T-cell (primary cell): Measurements from ENCODE around the gene LHX6. TPM values are rescaled to one million over a fixed set of nuclear protein-coding genes. Genes with fewer than 3 reads are reported as not detected.
A peak's percentile ranks its signal among the peaks of the same experiment; 100 is the strongest.

ENCODE experiments used
- ATAC-seq, 4 experiments: fragments of 200-7000 bp in 3 of 4; fragments of 150-1000 bp in 1 of 4; cut with Tn5 transposase; replicated peaks in 1 of 4; 1 replicate in 3 of 4; 2 replicates in 1 of 4; pipeline ENCODE4 v1.10.0; 2021; ENCODE audit warnings: moderate library complexity in 3 of 4, mild to moderate bottlenecking in 2 of 4, moderate number of reproducible peaks in 1 of 4
- CTCF ChIA-PET, 2 donors: fragments of 300-600 bp; sonication (Branson Sonifier 250); formaldehyde crosslinking; loops; one replicate each; lab custom pipeline; 2022; ENCODE audit warnings: antibody characterized with exemption in 2 of 2; lab: Charles Lee
- POLR2A ChIA-PET, 2 donors: fragments of 300-600 bp; sonication (Branson Sonifier 250); formaldehyde crosslinking; loops; one replicate each; lab custom pipeline; 2022; ENCODE audit warnings: antibody characterized with exemption in 2 of 2; lab: Charles Lee
- DNase-seq, 35 experiments: peaks; one replicate each; pipeline versions ENCODE4 v3.0.0 to v3.0.0-alpha.2; 2013 to 2023
- H3K27ac ChIP-seq: one replicate; pipeline ENCODE4 v1.5.1; 2013; ENCODE audit warnings: low read length
- H3K27me3 ChIP-seq, 2 experiments: replicated peaks in 1 of 2; 1 replicate in 1 of 2; 2 replicates in 1 of 2; pipeline versions ENCODE4 v1.6.1 to v1.7.0; 2013; ENCODE audit warnings: low read length in 1 of 2, mixed read lengths in 1 of 2; ENCODE audit not compliant: control insufficient read depth in 2 of 2, insufficient read depth in 2 of 2; ENCODE audit errors: extremely low read depth in 1 of 2
- H3K36me3 ChIP-seq, 2 donors: 1 replicate in 1 of 2; 2 replicates in 1 of 2; pipeline versions ENCODE4 v1.6.1 to v1.7.0; 2013; ENCODE audit warnings: low read length in 1 of 2; ENCODE audit not compliant: control insufficient read depth in 2 of 2, insufficient read depth in 1 of 2; ENCODE audit errors: extremely low read depth in 1 of 2
- H3K4me1 ChIP-seq, 2 experiments: 1 replicate in 1 of 2; 2 replicates in 1 of 2; pipeline versions ENCODE4 v1.6.1 to v1.7.0; 2013; ENCODE audit warnings: low read length in 2 of 2, mixed read lengths in 1 of 2; ENCODE audit not compliant: insufficient read depth in 2 of 2, control insufficient read depth in 1 of 2; ENCODE audit errors: extremely low read depth in 1 of 2
- H3K4me3 ChIP-seq, 2 donors: 1 replicate in 1 of 2; 2 replicates in 1 of 2; pipeline versions ENCODE4 v1.5.1 to v1.7.0; 2013; ENCODE audit warnings: mild to moderate bottlenecking in 2 of 2, low read length in 1 of 2, moderate library complexity in 1 of 2; ENCODE audit not compliant: control insufficient read depth in 1 of 2; ENCODE audit errors: extremely low read depth in 1 of 2
- H3K9me3 ChIP-seq: 2 replicates; pipeline ENCODE4 v1.7.0; 2013
- H3K27ac Mint-ChIP-seq, 2 donors: one replicate each; pipeline ENCODE4 v1.8.0; 2020 to 2021; ENCODE audit warnings: mild to moderate bottlenecking in 2 of 2, mixed read lengths in 2 of 2
- H3K27me3 Mint-ChIP-seq, 2 donors: one replicate each; pipeline ENCODE4 v1.8.0; 2021 to 2022; ENCODE audit warnings: mixed read lengths in 2 of 2
- H3K36me3 Mint-ChIP-seq: one replicate; pipeline ENCODE4 v1.8.0; 2021; ENCODE audit warnings: mixed read lengths
- H3K4me1 Mint-ChIP-seq, 3 donors: one replicate each; pipeline ENCODE4 v1.8.0; 2020 to 2022; ENCODE audit warnings: mixed read lengths in 3 of 3, mild to moderate bottlenecking in 1 of 3
- H3K4me3 Mint-ChIP-seq, 3 donors: one replicate each; pipeline ENCODE4 v1.8.0; 2020 to 2022; ENCODE audit warnings: mild to moderate bottlenecking in 3 of 3, mixed read lengths in 3 of 3, moderate library complexity in 3 of 3
- H3K9me3 Mint-ChIP-seq, 3 donors: one replicate each; pipeline ENCODE4 v1.8.0; 2020 to 2022; ENCODE audit warnings: mixed read lengths in 3 of 3
- WGBS: methylation state at CpG from one replicate; pipeline ENCODE4 v1.1.5; 2013; ENCODE audit warnings: missing lambda C conversion rate; ENCODE audit not compliant: insufficient coverage; 5-methylcytosine and 5-hydroxymethylcytosine counted together
- total RNA-seq, 35 experiments: library from RNA in 6 of 35; stranded (reverse) in 6 of 35; fragments of 120-200 nt in 1 of 35; gene quantifications; one replicate each; pipeline versions ENCODE4 v1.2.1 to v1.2.4 and lab custom pipeline; 2013 to 2026

LHX6 gene
- total RNA-seq, 5 donors from 2014 or later (not counting 1 experiment from before 2014, with no cell fraction given), result not detected

GRCh38 chr9:122258886-122259415 is 30.2 kb upstream of the LHX6 start:
- H3K9me3 Mint-ChIP-seq, result no peaks in the 10 kb centered on the region
- no peak overlapping the region for H3K27ac Mint-ChIP-seq
- H3K36me3 Mint-ChIP-seq, result peaks cover 33% of the 10 kb centered on the region
- peaks cover 40 to 59% (median 54%) of the 10 kb centered on the region in 3 donors for H3K4me1 Mint-ChIP-seq
- WGBS, result no CpG with 5 or more reads among the region's 2 CpGs
- H3K9me3 ChIP-seq, result no peaks in the 10 kb centered on the region
- POLR2A ChIA-PET, result no interaction called here
- peaks cover 6 to 50% of the 10 kb centered on the region in 2 donors for H3K36me3 ChIP-seq
- H3K27ac ChIP-seq, result no peak overlapping the region
- no peaks in the 10 kb centered on the region for H3K27me3 ChIP-seq
- DNase-seq, result no peak
- no peak for ATAC-seq
- peaks cover 11 to 12% of the 10 kb centered on the region in 2 experiments for H3K4me1 ChIP-seq
- H3K27me3 Mint-ChIP-seq, result no peaks in the 10 kb centered on the region
- H3K4me3 ChIP-seq, result no peak overlapping the region
- no peak overlapping the region for H3K4me3 Mint-ChIP-seq
- CTCF ChIA-PET, result interaction anchor here in 1 of 2 donors (1.0 kb wide), 1 partner anchor 135 kb away, joined by 3 read pairs; no protein-coding TSS in a partner anchor

- H3K27ac ChIP-seq, result no peak overlapping the region
- H3K27me3 ChIP-seq, result no peaks in the 10 kb centered on the region
- ChIA-PET POLR2A (no interaction called here), CTCF (interaction anchor here in 1 of 2 donors (0.5 kb wide), 1 partner anchor 9 kb away, joined by 4 read pairs; no protein-coding TSS in a partner anchor)
- Mint-ChIP-seq H3K4me3 (no peak overlapping the region), H3K36me3 (peaks cover 46% of the 10 kb centered on the region), H3K27ac (no peak overlapping the region), H3K4me1 (peaks cover 12 to 37% (median 32%) of the 10 kb centered on the region in 3 donors), H3K27me3 (no peaks in the 10 kb centered on the region), H3K9me3 (no peaks in the 10 kb centered on the region)
- ATAC-seq, result no peak
- no peaks in the 10 kb centered on the region for H3K9me3 ChIP-seq
- no peaks in the 10 kb centered on the region for H3K4me1 ChIP-seq
- DNase-seq, result no peak
- WGBS, result 100% methylated on average over 2 of the region's 5 CpGs
- H3K36me3 ChIP-seq, result peaks cover 6 to 66% of the 10 kb centered on the region in 2 donors
- no peak overlapping the region for H3K4me3 ChIP-seq
These were observed 27.4 kb upstream of the LHX6 start for GRCh38 chr9:122256206-122256605.

GRCh38 chr9:122254761-122255160 is 26.0 kb upstream of the LHX6 start:
- H3K9me3 Mint-ChIP-seq, result no peaks in the 10 kb centered on the region
- no peak for DNase-seq
- H3K4me3 ChIP-seq, result no peak overlapping the region
- H3K27ac Mint-ChIP-seq, result no peak overlapping the region
- H3K4me3 Mint-ChIP-seq, result no peak overlapping the region
- no CpG with 5 or more reads among the region's 3 CpGs for WGBS
- peaks cover 6 to 32% (median 28%) of the 10 kb centered on the region in 3 donors for H3K4me1 Mint-ChIP-seq
- H3K27me3 Mint-ChIP-seq, result no peaks in the 10 kb centered on the region
- H3K36me3 Mint-ChIP-seq, result peaks cover 48% of the 10 kb centered on the region
- no peak for ATAC-seq
- H3K4me1 ChIP-seq, result no peaks in the 10 kb centered on the region
- ChIA-PET CTCF (no interaction called here), POLR2A (interaction anchor here (0.6 to 1.1 kb wide), 2 partner anchors 9 to 10 kb away, joined by 3 read pairs; no protein-coding TSS in a partner anchor)
- H3K27ac ChIP-seq, result no peak overlapping the region
- no peaks in the 10 kb centered on the region for H3K27me3 ChIP-seq
- H3K36me3 ChIP-seq, result peaks cover 6 to 63% of the 10 kb centered on the region in 2 donors
- no peaks in the 10 kb centered on the region for H3K9me3 ChIP-seq

GRCh38 chr9:122252796-122253195 is 24.0 kb upstream of the LHX6 start:
- Mint-ChIP-seq H3K4me1 (peaks cover 5 to 23% (median 22%) of the 10 kb centered on the region in 3 donors), H3K27ac (no peak overlapping the region), H3K36me3 (peaks cover 42% of the 10 kb centered on the region), H3K27me3 (no peaks in the 10 kb centered on the region), H3K4me3 (peak overlapping the region in 1 of 3 donors; percentile 0), H3K9me3 (no peaks in the 10 kb centered on the region)
- Histone ChIP-seq H3K27me3 (no peaks in the 10 kb centered on the region), H3K9me3 (no peaks in the 10 kb centered on the region), H3K27ac (no peak overlapping the region), H3K4me1 (no peaks in the 10 kb centered on the region), H3K36me3 (peaks cover 8 to 72% of the 10 kb centered on the region in 2 donors), H3K4me3 (no peak overlapping the region)
- ATAC-seq (no peak), DNase-seq (no peak)
- ChIA-PET POLR2A (interaction anchor here in 1 of 2 donors (0.6 kb wide), 1 partner anchor 51 kb away, joined by 10 read pairs; no protein-coding TSS in a partner anchor), CTCF (no interaction called here)
- WGBS, result 90% methylated on average over 2 of the region's 5 CpGs

- H3K27ac Mint-ChIP-seq, result no peak overlapping the region
These were observed 22.6 kb upstream of the LHX6 start for GRCh38 chr9:122251351-122251750.

DNA sequence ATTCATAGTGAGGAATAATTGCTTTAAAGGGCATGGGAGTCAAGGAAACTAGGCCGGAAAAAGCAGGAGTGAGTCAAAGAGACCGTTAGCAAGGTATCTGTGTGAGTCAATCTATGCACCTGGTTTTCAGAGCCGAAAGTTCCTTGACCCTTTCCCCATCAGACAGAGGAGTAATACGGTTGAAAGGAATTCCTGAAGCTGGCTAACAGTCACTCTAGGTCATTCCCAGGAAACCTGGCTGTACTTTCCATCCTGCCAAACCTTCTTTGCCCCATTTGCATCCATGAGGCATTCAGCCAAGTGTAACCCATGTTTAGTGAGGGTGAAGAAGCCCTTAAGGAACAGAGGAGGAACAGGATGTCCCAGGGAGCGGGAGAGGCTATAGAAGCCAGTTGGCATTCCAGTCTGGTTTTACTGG is 19.7 kb upstream of the LHX6 start:
- ChIA-PET CTCF (no interaction called here), POLR2A (no interaction called here)
- H3K4me1 Mint-ChIP-seq, result peaks cover 0 to 6% (median 5%) of the 10 kb centered on the region in 3 donors
- no peak for ATAC-seq
- no peaks in the 10 kb centered on the region for H3K27me3 Mint-ChIP-seq
- 96% methylated on average over 4 of the region's 5 CpGs for WGBS
- no peaks in the 10 kb centered on the region for H3K9me3 Mint-ChIP-seq
- Histone ChIP-seq H3K4me1 (no peaks in the 10 kb centered on the region), H3K9me3 (no peaks in the 10 kb centered on the region), H3K4me3 (no peak overlapping the region), H3K27me3 (no peaks in the 10 kb centered on the region), H3K27ac (no peak overlapping the region), H3K36me3 (peaks cover 8 to 93% of the 10 kb centered on the region in 2 donors)
- peaks cover 59% of the 10 kb centered on the region for H3K36me3 Mint-ChIP-seq
- no peak overlapping the region for H3K4me3 Mint-ChIP-seq
- H3K27ac Mint-ChIP-seq, result no peak overlapping the region
- DNase-seq, result no peak

More at GRCh38 chr9:122251351-122251750, 22.6 kb upstream of the LHX6 start:
- no peak for DNase-seq
- H3K4me1 Mint-ChIP-seq, result peaks cover 0 to 17% (median 16%) of the 10 kb centered on the region in 3 donors
- no peak overlapping the region for H3K4me3 ChIP-seq
- H3K4me3 Mint-ChIP-seq, result no peak overlapping the region
- H3K27me3 Mint-ChIP-seq, result no peaks in the 10 kb centered on the region
- H3K27ac ChIP-seq, result no peak overlapping the region
- WGBS, result 100% methylated on average over 1 of the region's 2 CpGs
- no peak for ATAC-seq
- no peaks in the 10 kb centered on the region for H3K27me3 ChIP-seq
- no peaks in the 10 kb centered on the region for H3K9me3 Mint-ChIP-seq
- CTCF ChIA-PET, result interaction anchor here (0.5 to 0.6 kb wide), 2 partner anchors 67 to 568 kb away, joined by 4 to 6 read pairs; no protein-coding TSS in a partner anchor
- no peaks in the 10 kb centered on the region for H3K9me3 ChIP-seq
- POLR2A ChIA-PET, result no interaction called here
- no peaks in the 10 kb centered on the region for H3K4me1 ChIP-seq
- H3K36me3 ChIP-seq, result peaks cover 8 to 81% of the 10 kb centered on the region in 2 donors
- peaks cover 48% of the 10 kb centered on the region for H3K36me3 Mint-ChIP-seq
